ENCODE measurements around the gene CIDEB. TPM values are rescaled to one million over a fixed set of nuclear protein-coding genes. Genes with fewer than 3 reads are reported as not detected.

CIDEB gene
- total and polyA plus RNA-seq, 2 of the 13 experiments (the other 11 are each of a cell fraction or from before 2014, with no cell fraction given) = 35.8 to 110 TPM

DNA sequence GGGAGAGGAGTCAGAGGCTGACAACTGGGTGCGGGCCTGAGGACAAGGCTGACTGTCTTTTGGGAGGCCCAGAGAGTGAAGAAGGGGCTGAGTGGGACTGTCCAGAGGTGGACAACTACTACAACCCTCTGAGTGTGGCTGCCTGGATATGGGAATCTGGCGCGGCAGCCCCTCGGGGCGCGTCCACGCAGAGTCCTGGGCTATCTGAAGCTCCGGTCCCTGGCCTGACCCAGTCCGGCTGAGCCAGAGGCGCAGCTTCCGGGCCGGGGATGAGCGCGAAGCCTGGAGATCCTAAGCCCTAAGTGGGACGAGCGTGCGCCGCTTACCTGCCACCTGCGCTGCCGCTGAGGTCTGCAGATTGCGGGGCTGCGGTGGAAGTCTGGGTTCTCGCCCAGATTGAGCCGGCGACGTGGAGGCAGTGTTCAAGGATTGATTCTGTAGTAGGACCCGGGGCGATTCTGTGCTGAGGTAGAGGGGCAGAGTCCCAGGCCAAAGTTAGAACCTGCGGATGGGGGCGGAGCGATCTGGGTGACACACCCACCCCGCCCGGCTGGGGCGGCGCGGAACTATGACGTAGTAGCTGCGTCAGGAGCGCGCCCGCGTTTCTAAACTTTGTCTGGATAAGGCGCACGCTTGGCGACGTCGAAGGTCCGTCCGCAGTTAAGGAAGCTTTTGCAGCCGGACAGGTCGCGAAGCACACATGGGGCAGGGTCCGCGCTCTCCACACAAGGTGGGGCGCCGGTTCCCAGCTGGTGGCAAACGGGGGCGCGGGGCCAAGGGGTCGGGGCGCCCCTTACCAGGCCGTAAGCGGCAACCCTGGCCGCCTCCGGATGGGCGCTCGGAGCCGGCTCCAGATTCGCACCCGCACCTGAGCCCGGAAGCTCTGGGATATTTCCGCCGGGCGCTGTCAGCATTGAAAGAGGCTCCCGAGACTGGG lies 8.3 kb downstream of the CIDEB start, which contains the start of the genes DHRS1 and NOP9 (continued):
- TF ChIP-seq ZNF703 (CRISPR knock-in tag; IDR thresholded peaks at IDR 0.05; ENCODE audit: borderline replicate concordance) (no peak), GLI4 (CRISPR knock-in tag; IDR thresholded peaks at IDR 0.05; ENCODE audit: borderline replicate concordance) (peak; percentile 100), FOXK1 (CRISPR knock-in tag; IDR thresholded peaks at IDR 0.05; ENCODE audit: borderline replicate concordance, low read depth) (peak; percentile 100), NAIF1 (CRISPR knock-in tag; IDR thresholded peaks at IDR 0.05; ENCODE audit: borderline replicate concordance) (peak; percentile 92; the same call in 1 of the 2 replicates), SOX5 (CRISPR knock-in tag; IDR thresholded peaks at IDR 0.05; ENCODE audit: borderline replicate concordance) (peak; percentile 72), ZNF841 (CRISPR knock-in tag; IDR thresholded peaks at IDR 0.05; ENCODE audit: borderline replicate concordance) (no peak), KDM5B (CRISPR knock-in tag; IDR thresholded peaks at IDR 0.05; ENCODE audit: borderline replicate concordance) (peak; percentile 95), SAFB2 (CRISPR knock-in tag; IDR thresholded peaks at IDR 0.05; ENCODE audit: borderline replicate concordance, low read depth) (peak; percentile 100), LRRFIP1 (CRISPR knock-in tag; conservative IDR thresholded peaks at IDR 0.05) (no peak; the same call in 1 of the 2 replicates), ELF4 (CRISPR knock-in tag; IDR thresholded peaks at IDR 0.05; ENCODE audit: borderline replicate concordance) (peak; percentile 91; the same call in 1 of the 2 replicates), CEBPB (IDR thresholded peaks at IDR 0.05; ENCODE audit: borderline replicate concordance, low read depth, low read length) (peak; percentile 7; the same call in 1 of the 2 replicates), MED1 (CRISPR knock-in tag; IDR thresholded peaks at IDR 0.05) (peak; percentile 92), ZNF549 (CRISPR knock-in tag; IDR thresholded peaks at IDR 0.05) (peak; percentile 90), RFX3 (CRISPR knock-in tag; IDR thresholded peaks at IDR 0.05) (no peak), SMARCC2 (IDR thresholded peaks at IDR 0.05) (peak; percentile 94; the same call in 1 of the 2 replicates), NFIC (IDR thresholded peaks at IDR 0.05; ENCODE audit: low read length) (no peak), ZGPAT (CRISPR knock-in tag; IDR thresholded peaks at IDR 0.05) (peak; percentile 99), PCBP2 (optimal IDR thresholded peaks at IDR 0.05; ENCODE audit: low read depth, low read length, poor library complexity, severe bottlenecking) (no peak), HNRNPH1 (optimal IDR thresholded peaks at IDR 0.05; ENCODE audit: low read depth, low read length) (no peak), ZNF556 (CRISPR knock-in tag; IDR thresholded peaks at IDR 0.05; ENCODE audit: borderline replicate concordance) (peak; percentile 99)
- TF ChIP-seq, protein P1, sequence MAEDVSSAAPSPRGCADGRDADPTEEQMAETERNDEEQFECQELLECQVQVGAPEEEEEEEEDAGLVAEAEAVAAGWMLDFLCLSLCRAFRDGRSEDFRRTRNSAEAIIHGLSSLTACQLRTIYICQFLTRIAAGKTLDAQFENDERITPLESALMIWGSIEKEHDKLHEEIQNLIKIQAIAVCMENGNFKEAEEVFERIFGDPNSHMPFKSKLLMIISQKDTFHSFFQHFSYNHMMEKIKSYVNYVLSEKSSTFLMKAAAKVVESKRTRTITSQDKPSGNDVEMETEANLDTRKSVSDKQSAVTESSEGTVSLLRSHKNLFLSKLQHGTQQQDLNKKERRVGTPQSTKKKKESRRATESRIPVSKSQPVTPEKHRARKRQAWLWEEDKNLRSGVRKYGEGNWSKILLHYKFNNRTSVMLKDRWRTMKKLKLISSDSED (CRISPR knock-in tag; IDR thresholded peaks at IDR 0.05) = no peak
- TF ChIP-seq, protein P2, sequence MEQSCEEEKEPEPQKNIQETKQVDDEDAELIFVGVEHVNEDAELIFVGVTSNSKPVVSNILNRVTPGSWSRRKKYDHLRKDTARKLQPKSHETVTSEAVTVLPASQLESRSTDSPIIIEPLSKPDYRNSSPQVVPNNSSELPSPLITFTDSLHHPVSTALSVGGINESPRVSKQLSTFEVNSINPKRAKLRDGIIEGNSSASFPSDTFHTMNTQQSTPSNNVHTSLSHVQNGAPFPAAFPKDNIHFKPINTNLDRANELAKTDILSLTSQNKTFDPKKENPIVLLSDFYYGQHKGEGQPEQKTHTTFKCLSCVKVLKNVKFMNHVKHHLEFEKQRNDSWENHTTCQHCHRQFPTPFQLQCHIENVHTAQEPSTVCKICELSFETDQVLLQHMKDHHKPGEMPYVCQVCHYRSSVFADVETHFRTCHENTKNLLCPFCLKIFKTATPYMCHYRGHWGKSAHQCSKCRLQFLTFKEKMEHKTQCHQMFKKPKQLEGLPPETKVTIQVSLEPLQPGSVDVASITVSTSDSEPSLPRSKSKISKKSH (CRISPR knock-in tag; IDR thresholded peaks at IDR 0.05; ENCODE audit: borderline replicate concordance) = peak; percentile 97

Measured in HepG2 (cell line).